Erythroblast (primary cell): ENCODE measurements around the gene B9D1.

ENCODE experiments used
- GATA1 ChIP-seq: IDR thresholded peaks from 2 replicates; pipeline ENCODE4 v1.6.1; 2011; ENCODE audit warnings: low read depth, mild to moderate bottlenecking, control low read depth, low read length, moderate library complexity
- POLR2A ChIP-seq: IDR thresholded peaks from 2 replicates; pipeline ENCODE4 v1.6.1; 2011; ENCODE audit warnings: mild to moderate bottlenecking, low read length

DNA sequence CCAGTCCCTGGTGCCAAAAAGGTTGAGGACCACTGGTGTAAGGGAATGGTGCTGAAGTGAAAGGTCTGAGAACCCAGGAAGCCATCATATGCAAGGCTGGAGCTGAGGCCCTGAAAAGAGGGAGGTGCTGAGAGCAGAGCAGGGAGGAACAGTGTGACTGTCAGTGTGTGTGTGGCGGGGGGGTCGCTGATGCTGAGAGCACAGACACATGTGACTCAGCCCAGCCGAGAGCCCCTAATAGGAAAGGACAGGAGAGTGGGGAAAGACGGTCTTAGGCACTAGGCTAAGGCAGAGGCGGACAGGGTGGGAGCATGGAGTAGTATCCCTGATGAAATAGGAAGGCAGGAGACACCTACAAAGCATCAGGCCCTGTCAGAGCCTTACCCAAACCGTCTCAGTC lies 1.2 kb downstream of the B9D1 start:
- TF ChIP-seq POLR2A: no peak
- TF ChIP-seq GATA1: no peak
